H1 (cell line): Measurements from ENCODE around the gene LRRC74B. TPM values are rescaled to one million over a fixed set of nuclear protein-coding genes. Genes with fewer than 3 reads are reported as not detected.

Source experiments
- CTCF ChIA-PET: fragments of 300-600 bp; sonication (Branson Sonifier 250); formaldehyde crosslinking; loops from one replicate; lab custom pipeline; 2021; ENCODE audit not compliant: partially characterized antibody; lab: Charles Lee
- POLR2A ChIA-PET: fragments of 300-600 bp; sonication (Branson Sonifier 250); formaldehyde crosslinking; loops from one replicate; lab custom pipeline; 2021; ENCODE audit warnings: inconsistent platforms; ENCODE audit not compliant: partially characterized antibody; lab: Charles Lee
- DNase-seq, 2 experiments: peaks; one replicate each; pipeline versions ENCODE4 v3.0.0 to v3.0.0-alpha.2; 2010 to 2022; ENCODE audit warnings: low spot score in 2 of 2, low read depth in 1 of 2, mixed read lengths in 1 of 2
- FAIRE-seq: peaks from 2 replicates; lab custom pipeline; 2011; peaks lifted over from hg19 to GRCh38; lab: Jason Lieb, UNC
- H2AFZ ChIP-seq: 2 replicates; pipeline ENCODE4 v1.8.1; 2012; ENCODE audit warnings: low read length, inconsistent platforms
- H2AK5ac ChIP-seq: 2 replicates; pipeline ENCODE4 v1.6.1; 2013; ENCODE audit warnings: low read depth, low read length
- H2BK120ac ChIP-seq: replicated peaks from 2 replicates; pipeline ENCODE3; 2013; ENCODE audit warnings: low read depth, low read length, inconsistent platforms
- H2BK12ac ChIP-seq: 2 replicates; pipeline ENCODE4 v1.6.1; 2013; ENCODE audit warnings: low read depth, low read length
- H2BK15ac ChIP-seq: 2 replicates; pipeline ENCODE4 v1.6.1; 2013; ENCODE audit warnings: low read length
- H2BK20ac ChIP-seq: 2 replicates; pipeline ENCODE4 v1.6.1; 2013; ENCODE audit warnings: low read length
- H2BK5ac ChIP-seq: 2 replicates; pipeline ENCODE4 v1.6.1; 2013; ENCODE audit warnings: low read depth, low read length
- H3K14ac ChIP-seq: 2 replicates; pipeline ENCODE4 v1.6.1; 2013; ENCODE audit warnings: inconsistent platforms; ENCODE audit not compliant: insufficient read length
- H3K18ac ChIP-seq: 2 replicates; pipeline ENCODE4 v1.6.1; 2013; ENCODE audit warnings: low read length; ENCODE audit errors: extremely low read depth
- H3K23ac ChIP-seq: 2 replicates; pipeline ENCODE4 v1.6.1; 2013; ENCODE audit warnings: inconsistent platforms; ENCODE audit not compliant: insufficient read length
- H3K23me2 ChIP-seq: 2 replicates; pipeline ENCODE4 v1.6.1; 2013; ENCODE audit warnings: low read depth, low read length
- H3K27ac ChIP-seq: 2 replicates; pipeline ENCODE4 v1.6.1; 2011; ENCODE audit warnings: low read depth, low read length, inconsistent platforms
- H3K27me3 ChIP-seq, 4 experiments: replicated peaks in 1 of 4; 1 replicate in 1 of 4; 2 replicates in 3 of 4; pipeline versions ENCODE4 v1.6.1 to v1.8.1; 2011 to 2013; ENCODE audit warnings: low read length in 3 of 4, mild to moderate bottlenecking in 3 of 4, inconsistent platforms in 2 of 4, mixed read lengths in 2 of 4, moderate library complexity in 1 of 4; ENCODE audit not compliant: control insufficient read depth in 3 of 4, insufficient read depth in 3 of 4; ENCODE audit errors: extremely low read depth in 1 of 4
- H3K36me3 ChIP-seq, 4 experiments: 2 replicates each; pipeline versions ENCODE4 v1.6.1 to v1.8.1; 2011 to 2013; ENCODE audit warnings: mild to moderate bottlenecking in 4 of 4, low read length in 3 of 4, moderate library complexity in 2 of 4, control low read depth in 1 of 4, inconsistent platforms in 1 of 4; ENCODE audit not compliant: insufficient read depth in 4 of 4, control insufficient read depth in 2 of 4
- H3K4ac ChIP-seq: replicated peaks from 2 replicates; pipeline ENCODE3; 2013; ENCODE audit warnings: low read length, low read depth, mixed read lengths, inconsistent platforms; ENCODE audit not compliant: insufficient read length
- H3K4me1 ChIP-seq, 4 experiments: replicated peaks in 1 of 4; 1 replicate in 1 of 4; 2 replicates in 3 of 4; pipeline versions ENCODE4 v1.6.1 to v1.8.1; 2011 to 2013; ENCODE audit warnings: low read length in 3 of 4, inconsistent platforms in 2 of 4, mixed read lengths in 1 of 4; ENCODE audit not compliant: insufficient read depth in 4 of 4, control insufficient read depth in 3 of 4
- H3K4me2 ChIP-seq, 2 experiments: 2 replicates each; pipeline versions ENCODE4 v1.6.1 to v1.8.1; 2011 to 2013; ENCODE audit warnings: low read depth in 2 of 2, low read length in 2 of 2, control low read depth in 1 of 2, inconsistent platforms in 1 of 2, mild to moderate bottlenecking in 1 of 2; ENCODE audit not compliant: insufficient read depth in 1 of 2
- H3K4me3 ChIP-seq, 4 experiments: fragments of 200-600, 300-600 bp in 1 of 4; sonication (generic), shearing (Covaris generic), sonication (Bioruptor Twin) in 1 of 4; 2 replicates each; pipeline versions ENCODE4 v1.5.1 to v1.8.1; 2011 to 2016; ENCODE audit warnings: low read length in 4 of 4, low read depth in 3 of 4, control low read depth in 2 of 4, inconsistent platforms in 2 of 4, mild to moderate bottlenecking in 2 of 4, mixed read lengths in 1 of 4, moderate library complexity in 1 of 4; ENCODE audit not compliant: insufficient read depth in 2 of 4; ENCODE audit errors: extremely low read depth in 1 of 4
- H3K56ac ChIP-seq: replicated peaks from 2 replicates; pipeline ENCODE3; 2013; ENCODE audit warnings: low read depth, mild to moderate bottlenecking, mixed read lengths, low read length, inconsistent platforms; ENCODE audit not compliant: insufficient read length
- H3K79me1 ChIP-seq: 2 replicates; pipeline ENCODE4 v1.6.1; 2013; ENCODE audit warnings: low read depth, low read length, control low read depth
- H3K79me2 ChIP-seq, 2 experiments: 2 replicates each; pipeline versions ENCODE4 v1.6.1 to v1.8.1; 2012 to 2013; ENCODE audit warnings: low read length in 2 of 2, mild to moderate bottlenecking in 2 of 2, inconsistent platforms in 1 of 2; ENCODE audit not compliant: insufficient read depth in 2 of 2, control insufficient read depth in 1 of 2
- H3K9ac ChIP-seq, 4 experiments: replicated peaks in 1 of 4; 1 replicate in 1 of 4; 2 replicates in 3 of 4; pipeline versions ENCODE4 v1.6.1 to v1.8.1; 2011 to 2013; ENCODE audit warnings: low read depth in 3 of 4, low read length in 3 of 4, control low read depth in 2 of 4, mild to moderate bottlenecking in 2 of 4, moderate library complexity in 2 of 4, inconsistent platforms in 1 of 4; ENCODE audit errors: extremely low read depth in 1 of 4
- H3K9me3 ChIP-seq, 2 experiments: 2 replicates each; pipeline versions ENCODE4 v1.6.1 to v1.8.1; 2012 to 2013; ENCODE audit warnings: mild to moderate bottlenecking in 2 of 2, moderate library complexity in 2 of 2, control low read depth in 1 of 2, inconsistent platforms in 1 of 2, low read depth in 1 of 2, low read length in 1 of 2, mixed read lengths in 1 of 2; ENCODE audit not compliant: insufficient read depth in 2 of 2
- H4K20me1 ChIP-seq, 2 experiments: replicated peaks in 1 of 2; 2 replicates each; pipeline versions ENCODE3 to v1.8.1; 2011 to 2013; ENCODE audit warnings: inconsistent platforms in 2 of 2, low read length in 2 of 2, mild to moderate bottlenecking in 1 of 2; ENCODE audit not compliant: insufficient read depth in 2 of 2, control insufficient read depth in 1 of 2
- H4K5ac ChIP-seq: 2 replicates; pipeline ENCODE4 v1.6.1; 2013; ENCODE audit warnings: low read length, low read depth, mixed read lengths, inconsistent platforms; ENCODE audit not compliant: insufficient read length
- H4K8ac ChIP-seq: 2 replicates; pipeline ENCODE4 v1.8.0; 2013; ENCODE audit warnings: mild to moderate bottlenecking, moderate library complexity, low read length, inconsistent platforms; ENCODE audit not compliant: insufficient read depth; ENCODE audit errors: extremely low read depth
- H4K91ac ChIP-seq: replicated peaks from 2 replicates; pipeline ENCODE3; 2013; ENCODE audit warnings: low read length, mixed read lengths, inconsistent platforms; ENCODE audit not compliant: insufficient read length
- BCL11A ChIP-seq, 2 experiments: IDR thresholded peaks; one replicate each; pipeline ENCODE4 v1.6.1; 2011; ENCODE audit warnings: low read depth in 2 of 2, low read length in 2 of 2, mild to moderate bottlenecking in 2 of 2
- CBX5 ChIP-seq: fragments of 300-800, 300-1000 bp; sonication (generic); IDR thresholded peaks from 2 replicates; pipeline ENCODE4 v1.7.1; 2016; ENCODE audit warnings: antibody characterized with exemption, low read length, low read depth
- CREB1 ChIP-seq: IDR thresholded peaks from 2 replicates; pipeline ENCODE4 v1.6.1; 2012; ENCODE audit warnings: inconsistent platforms
- CTBP2 ChIP-seq: IDR thresholded peaks from 2 replicates; pipeline ENCODE4 v1.7.0; 2011; ENCODE audit warnings: borderline replicate concordance, mild to moderate bottlenecking, moderate library complexity, mixed read lengths, low read length; ENCODE audit not compliant: insufficient read depth, insufficient read length
- EZH2 ChIP-seq: fragments of 200-600 bp; sonication (generic); IDR thresholded peaks from 2 replicates; pipeline ENCODE4 v1.7.1; 2012; ENCODE audit warnings: low read depth, mild to moderate bottlenecking, moderate library complexity, low read length, inconsistent platforms; ENCODE audit not compliant: severe bottlenecking
- GABPA ChIP-seq: IDR thresholded peaks from 2 replicates; pipeline ENCODE4 v1.6.1; 2011; ENCODE audit warnings: mild to moderate bottlenecking, low read length, moderate library complexity, borderline replicate concordance; ENCODE audit not compliant: insufficient read depth
- SIRT6 ChIP-seq: IDR thresholded peaks from one replicate; pipeline ENCODE4 v1.7.1; 2012; ENCODE audit warnings: low read length, inconsistent platforms
- SIX5 ChIP-seq: IDR thresholded peaks from 2 replicates; pipeline ENCODE4 v1.6.1; 2011; ENCODE audit warnings: mild to moderate bottlenecking, low read depth, low read length
- SRF ChIP-seq: IDR thresholded peaks from 2 replicates; pipeline ENCODE4 v1.6.1; 2011; ENCODE audit warnings: mild to moderate bottlenecking, low read depth, low read length, moderate library complexity
- SUZ12 ChIP-seq: fragments of 200-600 bp; sonication (generic); IDR thresholded peaks from 2 replicates; pipeline ENCODE4 v1.6.1; 2012; ENCODE audit warnings: mild to moderate bottlenecking, inconsistent platforms, low read length, moderate library complexity, mixed read lengths
- TAF7 ChIP-seq: optimal IDR thresholded peaks from 2 replicates; pipeline ENCODE3; 2011; ENCODE audit warnings: low read depth, mild to moderate bottlenecking, inconsistent platforms, low read length, moderate library complexity, borderline replicate concordance
- WGBS, 2 experiments: shearing (Covaris generic) in 1 of 2; methylation state at CpG; one replicate each; pipeline versions ENCODE4 v1.1.6 to v1.1.7; 2013 to 2015; ENCODE audit warnings: low lambda C conversion rate in 2 of 2, mixed read lengths in 2 of 2, inconsistent platforms in 1 of 2, low coverage in 1 of 2, missing lambda C conversion rate in 1 of 2; ENCODE audit not compliant: insufficient replicate concordance in 2 of 2, insufficient coverage in 1 of 2, insufficient read length in 1 of 2; ENCODE audit errors: extremely low coverage in 1 of 2, missing lambda C conversion rate in 1 of 2; 5-methylcytosine and 5-hydroxymethylcytosine counted together
- polyA plus RNA-seq, 7 experiments: library from polyadenylated mRNA; depleted of rRNA in 3 of 7; stranded (reverse) in 5 of 7; unstranded in 2 of 7; fragments of >200 nt in 5 of 7; fragments of 200-250 nt in 2 of 7; gene quantifications; 1 replicate in 5 of 7; 2 replicates in 1 of 7; 4 replicates in 1 of 7; pipeline versions ENCODE4 v1.2.1 to v1.2.3, GENCODE V29; 2011 to 2013; ENCODE audit warnings: missing spikeins in 2 of 7, mixed read lengths in 2 of 7
- total RNA-seq: library from RNA; stranded (reverse); fragmentation: NEBNext Ultra II Directional; extraction: Animal tissue kit (Norgen Biotek cat#: 25700); gene quantifications from 2 replicates; pipeline ENCODE4 v1.2.1, GENCODE V29; 2021
- TF ChIP-seq, protein P1 (sequence below), 3 experiments: IDR thresholded peaks; 1 replicate in 2 of 3; 2 replicates in 1 of 3; pipeline versions ENCODE4 v1.5.1 to v1.6.1; 2011; ENCODE audit warnings: low read length in 3 of 3, mild to moderate bottlenecking in 3 of 3, inconsistent platforms in 2 of 3, low read depth in 1 of 3, moderate library complexity in 1 of 3; ENCODE audit not compliant: insufficient read depth in 1 of 3; ENCODE audit errors: control extremely low read depth in 1 of 3

Gene LRRC74B
- total and polyA plus RNA-seq, 2 of the 8 experiments (the other 6 are each of a cell fraction or from before 2014, with no cell fraction given) = not detected

DNA sequence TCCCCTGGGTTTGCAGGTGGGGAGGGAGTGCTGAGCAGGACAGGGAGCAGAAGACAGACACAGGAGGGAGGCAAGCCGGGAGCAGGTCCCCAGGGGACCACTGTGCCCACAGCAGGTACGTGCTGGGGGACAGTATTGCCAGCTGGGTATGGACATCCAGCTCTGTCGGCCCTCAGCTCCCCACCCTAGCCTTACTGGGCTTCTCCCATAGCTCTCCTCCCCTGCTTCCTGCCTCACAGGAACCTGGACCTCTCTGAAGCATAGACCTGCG, 9.8 kb downstream of the LRRC74B start:
- no peak overlapping the region for H4K5ac ChIP-seq
- H3K14ac ChIP-seq = no peak overlapping the region
- no peak overlapping the region for H3K9ac ChIP-seq
- H4K91ac ChIP-seq = peak overlapping the region; percentile 1
- no peak overlapping the region for H2BK5ac ChIP-seq
- H3K4me3 ChIP-seq = no peak overlapping the region
- H3K4ac ChIP-seq = no peak overlapping the region
- H3K9me3 ChIP-seq = no peaks in the 10 kb centered on the region
- H4K20me1 ChIP-seq = no peaks in the 10 kb centered on the region
- no peak overlapping the region for H4K8ac ChIP-seq
- peaks cover 2 to 17% (median 12%) of the 10 kb centered on the region in 4 experiments; a peak in 5 of 7 replicates for H3K4me1 ChIP-seq
- no peak overlapping the region for H3K4me2 ChIP-seq
- H2AFZ ChIP-seq = peak overlapping the region; percentile 11; the same call in 1 of the 2 replicates
- WGBS, 2 experiments = 50% methylated on average over 1 of the region's 4 CpGs; no CpG with 5 or more reads in 1 of the 2 experiments
- no peak overlapping the region for H3K56ac ChIP-seq
- FAIRE-seq (no peak), DNase-seq (no peak)
- no peaks in the 10 kb centered on the region for H3K27me3 ChIP-seq
- ChIA-PET POLR2A (no interaction called here), CTCF (interaction anchor here (0.9 to 2.7 kb wide), 3 partner anchors 14 to 49 kb away, joined by 3 to 12 read pairs (median 5); no protein-coding TSS in a partner anchor)
- no peaks in the 10 kb centered on the region for H3K36me3 ChIP-seq
- H3K79me2 ChIP-seq = no peaks in the 10 kb centered on the region
- peak overlapping the region; percentile 82; the same call in 1 of the 2 replicates for H2AK5ac ChIP-seq
- peak overlapping the region; percentile 21; the same call in 1 of the 2 replicates for H2BK20ac ChIP-seq
- no peak overlapping the region for H2BK120ac ChIP-seq
- no peak overlapping the region; the same call in 1 of the 2 replicates for H3K18ac ChIP-seq
- H3K23ac ChIP-seq = no peak overlapping the region
- H3K79me1 ChIP-seq = no peaks in the 10 kb centered on the region
- no peak overlapping the region for H3K27ac ChIP-seq
- H2BK15ac ChIP-seq = no peak overlapping the region
- no peaks in the 10 kb centered on the region for H3K23me2 ChIP-seq
- H2BK12ac ChIP-seq = peak overlapping the region; percentile 71; the same call in 1 of the 2 replicates
- no peak for TF ChIP-seq EZH2
- TF ChIP-seq GABPA = no peak
- no peak for TF ChIP-seq SIX5
- no peak for TF ChIP-seq TAF7
- TF ChIP-seq BCL11A (IDR thresholded peaks at IDR 0.05; ENCODE audit: low read depth in 2 of 2, low read length in 2 of 2) = no peak
- TF ChIP-seq, protein P1, sequence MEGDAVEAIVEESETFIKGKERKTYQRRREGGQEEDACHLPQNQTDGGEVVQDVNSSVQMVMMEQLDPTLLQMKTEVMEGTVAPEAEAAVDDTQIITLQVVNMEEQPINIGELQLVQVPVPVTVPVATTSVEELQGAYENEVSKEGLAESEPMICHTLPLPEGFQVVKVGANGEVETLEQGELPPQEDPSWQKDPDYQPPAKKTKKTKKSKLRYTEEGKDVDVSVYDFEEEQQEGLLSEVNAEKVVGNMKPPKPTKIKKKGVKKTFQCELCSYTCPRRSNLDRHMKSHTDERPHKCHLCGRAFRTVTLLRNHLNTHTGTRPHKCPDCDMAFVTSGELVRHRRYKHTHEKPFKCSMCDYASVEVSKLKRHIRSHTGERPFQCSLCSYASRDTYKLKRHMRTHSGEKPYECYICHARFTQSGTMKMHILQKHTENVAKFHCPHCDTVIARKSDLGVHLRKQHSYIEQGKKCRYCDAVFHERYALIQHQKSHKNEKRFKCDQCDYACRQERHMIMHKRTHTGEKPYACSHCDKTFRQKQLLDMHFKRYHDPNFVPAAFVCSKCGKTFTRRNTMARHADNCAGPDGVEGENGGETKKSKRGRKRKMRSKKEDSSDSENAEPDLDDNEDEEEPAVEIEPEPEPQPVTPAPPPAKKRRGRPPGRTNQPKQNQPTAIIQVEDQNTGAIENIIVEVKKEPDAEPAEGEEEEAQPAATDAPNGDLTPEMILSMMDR (IDR thresholded peaks at IDR 0.05; ENCODE audit: control extremely low read depth in 1 of 3, insufficient read depth in 1 of 3, low read depth in 1 of 3, low read length in 3 of 3) = no peak
- no peak for TF ChIP-seq SIRT6
- no peak for TF ChIP-seq CREB1
- TF ChIP-seq CTBP2 = no peak
- no peak for TF ChIP-seq CBX5
- no peak for TF ChIP-seq SUZ12
- no peak for TF ChIP-seq SRF
